Chondrocyte (in vitro differentiated cells): Measurements from ENCODE around the gene MTUS2. TPM values are rescaled to one million over a fixed set of nuclear protein-coding genes. Genes with fewer than 3 reads are reported as not detected.

Experiments used
- DNase-seq: peaks from one replicate; pipeline ENCODE4 v3.0.0; 2021; ENCODE audit warnings: mixed read lengths, low spot score
- H3K27ac Mint-ChIP-seq: one replicate; pipeline ENCODE4 v1.8.0; 2021; ENCODE audit warnings: mild to moderate bottlenecking, moderate library complexity, mixed read lengths; ENCODE audit not compliant: unreplicated experiment
- H3K27me3 Mint-ChIP-seq: 2 replicates; pipeline ENCODE4 v1.8.0; 2021; ENCODE audit warnings: low read depth, mixed read lengths
- H3K36me3 Mint-ChIP-seq: 2 replicates; pipeline ENCODE4 v1.8.0; 2021; ENCODE audit warnings: low read depth, mixed read lengths
- H3K4me1 Mint-ChIP-seq: 2 replicates; pipeline ENCODE4 v1.8.0; 2021; ENCODE audit warnings: low read depth, mild to moderate bottlenecking, mixed read lengths
- H3K4me3 Mint-ChIP-seq: one replicate; pipeline ENCODE4 v1.8.0; 2021; ENCODE audit warnings: mild to moderate bottlenecking, moderate library complexity, mixed read lengths; ENCODE audit not compliant: unreplicated experiment
- H3K9me3 Mint-ChIP-seq: 2 replicates; pipeline ENCODE4 v1.8.0; 2021; ENCODE audit warnings: low read depth, mixed read lengths
- CTCF ChIP-seq: fragments of 200-600 bp; sonication (generic); IDR thresholded peaks from 2 replicates; pipeline ENCODE4 v1.5.0; 2021; ENCODE audit warnings: antibody characterized with exemption, mild to moderate bottlenecking, moderate library complexity
- total RNA-seq: library from RNA; stranded (reverse); gene quantifications from 3 replicates; pipeline ENCODE4 v1.2.1, GENCODE V29; 2021

Gene MTUS2
- total RNA-seq, 1 donor from 2014 or later: 1.2 TPM

DNA sequence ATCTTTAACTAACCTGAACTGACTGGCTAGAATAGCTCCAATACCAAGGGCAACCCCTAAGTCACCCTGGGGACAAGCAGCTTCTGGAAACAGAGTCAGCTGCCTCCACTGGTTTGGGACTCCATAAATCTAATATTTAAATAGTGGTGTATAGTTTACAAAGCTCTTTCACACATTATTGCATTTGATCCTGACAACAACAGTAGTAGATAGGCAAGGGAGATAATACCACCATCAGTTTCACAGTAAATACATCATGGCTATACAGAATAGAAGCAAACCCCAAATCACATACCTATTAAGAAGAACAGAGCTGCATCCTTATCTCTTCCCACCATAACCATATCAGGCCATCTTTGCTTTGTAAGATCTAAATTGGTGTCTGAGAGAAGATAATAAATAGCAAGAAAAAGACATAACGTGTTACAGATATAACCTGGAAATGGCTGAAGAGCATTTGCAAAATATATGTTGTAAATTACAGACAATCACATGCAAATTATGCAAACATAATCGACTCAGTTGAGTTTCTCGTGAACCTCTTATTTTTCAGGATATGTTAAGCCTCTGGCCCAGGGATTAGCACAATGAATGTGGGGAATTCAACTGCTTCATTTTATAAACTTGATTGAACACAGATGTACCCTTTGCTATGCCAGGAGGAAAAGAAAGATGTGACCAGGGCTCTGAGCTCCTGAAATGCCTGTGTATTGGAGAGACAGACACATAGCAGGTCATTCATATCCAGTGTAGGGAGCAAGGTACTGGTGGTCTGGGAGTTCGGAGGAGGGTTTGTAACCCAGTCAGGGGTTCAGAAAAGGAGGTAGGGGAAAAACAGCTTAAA is 632.9 kb downstream of the MTUS2 start:
- Mint-ChIP-seq H3K4me3 (no peak overlapping the region), H3K9me3 (no peaks in the 10 kb centered on the region), H3K27ac (no peak overlapping the region), H3K36me3 (no peaks in the 10 kb centered on the region), H3K4me1 (no peaks in the 10 kb centered on the region), H3K27me3 (peaks cover 28% of the 10 kb centered on the region)
- no peak for TF ChIP-seq CTCF
- no peak for DNase-seq

GRCh38 chr13:29453617-29454011 is 633.5 kb downstream of the MTUS2 start:
- no peaks in the 10 kb centered on the region for H3K9me3 Mint-ChIP-seq
- no peak for DNase-seq
- H3K27ac Mint-ChIP-seq: no peak overlapping the region
- H3K27me3 Mint-ChIP-seq: peaks cover 24% of the 10 kb centered on the region
- TF ChIP-seq CTCF: no peak
- H3K4me1 Mint-ChIP-seq: no peaks in the 10 kb centered on the region
- H3K4me3 Mint-ChIP-seq: no peak overlapping the region
- no peaks in the 10 kb centered on the region for H3K36me3 Mint-ChIP-seq

- Mint-ChIP-seq H3K27ac (no peak overlapping the region), H3K27me3 (peaks cover 20% of the 10 kb centered on the region), H3K4me3 (no peak overlapping the region), H3K4me1 (no peaks in the 10 kb centered on the region), H3K9me3 (no peaks in the 10 kb centered on the region), H3K36me3 (no peaks in the 10 kb centered on the region)
- DNase-seq: no peak
- TF ChIP-seq CTCF: peak; percentile 62
Measured at GRCh38 chr13:29454931-29455481, 634.9 kb downstream of the MTUS2 start.

GRCh38 chr13:29456419-29456818 is 636.3 kb downstream of the MTUS2 start:
- Mint-ChIP-seq H3K36me3 (peaks cover 4% of the 10 kb centered on the region), H3K27ac (no peak overlapping the region), H3K27me3 (peaks cover 12% of the 10 kb centered on the region), H3K4me1 (no peaks in the 10 kb centered on the region), H3K9me3 (no peaks in the 10 kb centered on the region), H3K4me3 (no peak overlapping the region)
- TF ChIP-seq CTCF: no peak
- no peak for DNase-seq

DNA sequence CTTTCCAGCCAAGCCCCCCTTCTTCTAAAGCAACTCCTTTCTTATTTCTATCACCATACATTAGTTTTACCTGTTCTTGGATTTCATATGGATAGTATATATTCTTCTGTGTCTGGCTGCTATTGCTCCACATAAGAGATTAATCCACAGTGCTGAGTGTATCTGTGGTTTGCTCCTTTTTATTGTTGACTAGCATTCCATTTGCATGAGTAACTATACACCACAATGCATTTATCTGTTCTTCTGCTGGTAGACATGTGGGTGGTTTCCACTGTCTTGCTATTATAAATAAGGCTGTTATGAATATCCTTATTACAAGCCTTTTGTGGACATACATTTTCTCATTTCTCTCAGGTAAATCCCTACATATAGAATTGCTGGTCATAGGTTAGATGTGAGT is 637.2 kb downstream of the MTUS2 start:
- Mint-ChIP-seq H3K9me3 (no peaks in the 10 kb centered on the region), H3K27me3 (peaks cover 12% of the 10 kb centered on the region), H3K36me3 (peaks cover 4% of the 10 kb centered on the region), H3K4me1 (no peaks in the 10 kb centered on the region), H3K27ac (no peak overlapping the region), H3K4me3 (no peak overlapping the region)
- no peak for DNase-seq
- no peak for TF ChIP-seq CTCF
